GM23338 (cell line): ENCODE results near the gene ZNF579. TPM values are rescaled to one million over a fixed set of nuclear protein-coding genes. Genes with fewer than 3 reads are reported as not detected.

Experiments used
- ATAC-seq: fragments of 200-7000 bp; cut with Tn5 transposase; 3 replicates; pipeline ENCODE4 v1.9.1; 2020
- DNase-seq: peaks from one replicate; pipeline ENCODE4 v3.0.0-alpha.2; 2015; ENCODE audit warnings: low spot score
- H2AFZ ChIP-seq: fragments of 200-600 bp; sonication (generic); 2 replicates; pipeline ENCODE4 v1.8.0; 2016; ENCODE audit warnings: antibody characterized with exemption, mild to moderate bottlenecking, moderate library complexity
- H3F3A ChIP-seq: fragments of 200-600 bp; sonication (generic); replicated peaks from 2 replicates; pipeline ENCODE4 v1.8.0; 2017; ENCODE audit warnings: antibody characterized with exemption, mixed run types, low read depth
- H3K27ac ChIP-seq: fragments of 200-600 bp; sonication (generic); 2 replicates; pipeline ENCODE4 v1.6.1; 2016; ENCODE audit warnings: low read depth
- H3K27me3 ChIP-seq: fragments of 200-600 bp; sonication (generic); 2 replicates; pipeline ENCODE4 v1.8.0; 2016; ENCODE audit warnings: mild to moderate bottlenecking, mixed run types, moderate library complexity; ENCODE audit not compliant: insufficient read depth
- H3K36me3 ChIP-seq: fragments of 200-600 bp; sonication (generic); 2 replicates; pipeline ENCODE4 v1.8.0; 2016; ENCODE audit warnings: mild to moderate bottlenecking; ENCODE audit not compliant: insufficient read depth
- H3K4me1 ChIP-seq: fragments of 200-600 bp; sonication (generic); 2 replicates; pipeline ENCODE4 v1.8.0; 2016; ENCODE audit warnings: mild to moderate bottlenecking, moderate library complexity; ENCODE audit not compliant: insufficient read depth
- H3K4me2 ChIP-seq: fragments of 200-600 bp; sonication (generic); 2 replicates; pipeline ENCODE4 v1.7.1; 2017; ENCODE audit warnings: mixed run types
- H3K4me3 ChIP-seq: fragments of 200-600 bp; sonication (generic); 2 replicates; pipeline ENCODE4 v1.6.1; 2016; ENCODE audit warnings: mixed run types
- H3K79me2 ChIP-seq: fragments of 200-600 bp; sonication (generic); replicated peaks from 2 replicates; pipeline ENCODE4 v1.8.0; 2017; ENCODE audit warnings: mild to moderate bottlenecking; ENCODE audit not compliant: insufficient read depth
- H3K9me2 ChIP-seq: fragments of 200-600 bp; sonication (generic); 2 replicates; pipeline ENCODE4 v1.8.0; 2017; ENCODE audit not compliant: insufficient read depth
- H4K20me1 ChIP-seq: fragments of 200-600 bp; sonication (generic); replicated peaks from 2 replicates; pipeline ENCODE4 v1.8.0; 2017; ENCODE audit warnings: mild to moderate bottlenecking; ENCODE audit not compliant: insufficient read depth
- H3K27ac Mint-ChIP-seq: 2 replicates; pipeline ENCODE4 v1.8.0; 2020; ENCODE audit warnings: inconsistent platforms, mild to moderate bottlenecking, moderate library complexity, mixed read lengths
- H3K27me3 Mint-ChIP-seq: 3 replicates; pipeline ENCODE4 v1.8.0; 2022; ENCODE audit warnings: low read depth, mild to moderate bottlenecking, moderate library complexity, mixed read lengths, inconsistent platforms; ENCODE audit not compliant: insufficient read depth, poor library complexity
- H3K36me3 Mint-ChIP-seq: 3 replicates; pipeline ENCODE4 v1.8.0; 2021; ENCODE audit warnings: low read depth, mild to moderate bottlenecking, inconsistent platforms, moderate library complexity, mixed read lengths
- H3K4me1 Mint-ChIP-seq: 3 replicates; pipeline ENCODE4 v1.8.0; 2020; ENCODE audit warnings: mild to moderate bottlenecking, inconsistent platforms, mixed read lengths
- H3K4me3 Mint-ChIP-seq: 3 replicates; pipeline ENCODE4 v1.8.0; 2021; ENCODE audit warnings: moderate library complexity, mild to moderate bottlenecking, inconsistent platforms, mixed read lengths
- H3K9me3 Mint-ChIP-seq: 3 replicates; pipeline ENCODE4 v1.8.0; 2020; ENCODE audit warnings: moderate library complexity, mild to moderate bottlenecking, inconsistent platforms, mixed read lengths
- CREB1 ChIP-seq: fragments of 250-450 bp; sonication (Bioruptor Pico); IDR thresholded peaks from 2 replicates; pipeline ENCODE4 v1.5.0; 2020; ENCODE audit warnings: low read depth, mild to moderate bottlenecking, moderate library complexity
- CTCF ChIP-seq, 2 experiments: fragments of 200-600 bp in 1 of 2; sonication (generic) in 1 of 2; conservative IDR thresholded peaks; 2 replicates each; pipeline versions ENCODE4 v1.5.1 to v1.6.1; 2016 to 2017; ENCODE audit warnings: antibody characterized with exemption in 2 of 2, low read depth in 2 of 2, mild to moderate bottlenecking in 2 of 2, moderate library complexity in 1 of 2
- ETS1 ChIP-seq: IDR thresholded peaks from 2 replicates; pipeline ENCODE4 v1.6.1; 2016; ENCODE audit warnings: antibody characterized with exemption
- EZH2 ChIP-seq: fragments of 200-600 bp; sonication (generic); IDR thresholded peaks from one replicate; pipeline ENCODE4 v1.8.0; 2017; ENCODE audit warnings: antibody characterized with exemption, mild to moderate bottlenecking, low read depth; ENCODE audit not compliant: unreplicated experiment
- EZH2phosphoT487 ChIP-seq: fragments of 200-600 bp; sonication (generic); IDR thresholded peaks from one replicate; pipeline ENCODE4 v1.8.1; 2018; ENCODE audit warnings: antibody characterized with exemption; ENCODE audit not compliant: unreplicated experiment
- JUNB ChIP-seq: IDR thresholded peaks from one replicate; pipeline ENCODE4 v1.6.1; 2016; ENCODE audit warnings: antibody characterized with exemption; ENCODE audit not compliant: unreplicated experiment
- NANOG ChIP-seq: IDR thresholded peaks from 2 replicates; pipeline ENCODE4 v1.6.1; 2016; ENCODE audit warnings: antibody characterized with exemption, borderline replicate concordance
- POLR2AphosphoS5 ChIP-seq: IDR thresholded peaks from 2 replicates; pipeline ENCODE4 v1.6.1; 2016; ENCODE audit warnings: antibody characterized with exemption, low read depth
- REST ChIP-seq: IDR thresholded peaks from one replicate; pipeline ENCODE4 v1.6.1; 2018; ENCODE audit warnings: antibody characterized with exemption; ENCODE audit not compliant: unreplicated experiment
- STAT1 ChIP-seq: IDR thresholded peaks from one replicate; pipeline ENCODE4 v1.6.1; 2016; ENCODE audit warnings: antibody characterized with exemption; ENCODE audit not compliant: unreplicated experiment
- ZNF114 ChIP-seq: fragments of 250-450 bp; sonication (Bioruptor Pico); IDR thresholded peaks from 2 replicates; pipeline ENCODE4 v1.5.0; 2020; ENCODE audit warnings: mild to moderate bottlenecking, moderate library complexity
- ZNF331 ChIP-seq: fragments of 250-450 bp; sonication (Bioruptor Pico); IDR thresholded peaks from 2 replicates; pipeline ENCODE4 v1.5.0; 2020; ENCODE audit warnings: low read depth, mild to moderate bottlenecking, moderate library complexity
- ZNF462 ChIP-seq: fragments of 250-450 bp; sonication (Bioruptor Pico); IDR thresholded peaks from 2 replicates; pipeline ENCODE4 v1.5.0; 2020; ENCODE audit warnings: mild to moderate bottlenecking, moderate library complexity
- polyA plus RNA-seq: library from polyadenylated mRNA; unstranded; fragments of >200 nt; fragmentation: Nextera tagmentation; extraction: Ambion mirVana; gene quantifications from 2 replicates; pipeline ENCODE4 v1.2.1, GENCODE V29; 2016
- total RNA-seq: library from RNA; depleted of rRNA; stranded (reverse); fragments of >200 nt; shearing (Covaris generic); gene quantifications from 2 replicates; pipeline ENCODE4 v1.2.3, GENCODE V29; 2014

ZNF579 gene
- total and polyA plus RNA-seq, 2 experiments from 2014 or later, result 7.3 to 12.2 TPM

- H3K36me3 ChIP-seq, result no peaks in the 10 kb centered on the region
- peaks cover 5% of the 10 kb centered on the region; the same call in 1 of the 2 replicates for H3K9me2 ChIP-seq
- H3F3A ChIP-seq, result 0 out of 2 replicates have a peak, but pooled peaks cover 6% of the 10 kb centered on the region
- no peak overlapping the region for H3K27ac Mint-ChIP-seq
- no peak for DNase-seq
- no peaks in the 10 kb centered on the region; the same call in 2 of the 3 replicates for H3K36me3 Mint-ChIP-seq
- no peaks in the 10 kb centered on the region for H3K4me1 ChIP-seq
- H3K27ac ChIP-seq, result no peak overlapping the region
- peaks cover 17% of the 10 kb centered on the region for H3K27me3 Mint-ChIP-seq
- no peak overlapping the region for H3K4me2 ChIP-seq
- no peaks in the 10 kb centered on the region for H3K27me3 ChIP-seq
- no peak for TF ChIP-seq ZNF462
- no peak for TF ChIP-seq NANOG
- no peak for TF ChIP-seq EZH2
- TF ChIP-seq ETS1, result no peak
- no peak for TF ChIP-seq ZNF331 (CRISPR knock-in tag)
- TF ChIP-seq JUNB, result no peak
- no peak for TF ChIP-seq STAT1
- no peak for TF ChIP-seq REST
- no peak for TF ChIP-seq POLR2AphosphoS5
- no peak for TF ChIP-seq CREB1 (CRISPR knock-in tag)
- no peak for TF ChIP-seq CTCF (conservative IDR thresholded peaks at IDR 0.05; ENCODE audit: low read depth in 2 of 2)
- TF ChIP-seq EZH2phosphoT487, result no peak
- TF ChIP-seq ZNF114 (CRISPR knock-in tag), result no peak
- peaks cover 25% of the 10 kb centered on the region for H3K4me1 Mint-ChIP-seq
- ATAC-seq, result no peak
- peaks cover 6% of the 10 kb centered on the region for H3K9me3 Mint-ChIP-seq
- H4K20me1 ChIP-seq, result no peaks in the 10 kb centered on the region
- H2AFZ ChIP-seq, result no peak overlapping the region
- no peaks in the 10 kb centered on the region for H3K79me2 ChIP-seq
- no peak overlapping the region for H3K4me3 Mint-ChIP-seq
- no peak overlapping the region for H3K4me3 ChIP-seq
These were observed 36.6 kb downstream of the ZNF579 start for GRCh38 chr19:55544014-55544413.
